WTC11 (cell line): ENCODE data around the gene CCSER1.

Experiments used
- ELF4 ChIP-seq: sonication (generic); formaldehyde crosslinking; IDR thresholded peaks from 2 replicates; pipeline ENCODE4 v1.8.1; 2022; ENCODE audit warnings: low read depth, mild to moderate bottlenecking, moderate library complexity, missing genetic modification reagents
- ETV6 ChIP-seq: sonication (generic); formaldehyde crosslinking; IDR thresholded peaks from 2 replicates; pipeline ENCODE4 v1.8.1; 2022; ENCODE audit warnings: mild to moderate bottlenecking, missing genetic modification reagents
- KAT7 ChIP-seq: sonication (generic); formaldehyde crosslinking; IDR thresholded peaks from 2 replicates; pipeline ENCODE4 v1.8.1; 2023; ENCODE audit warnings: missing genetic modification reagents, mild to moderate bottlenecking, borderline replicate concordance
- MXD4 ChIP-seq: fragments of 250-450 bp; sonication (Bioruptor Pico); IDR thresholded peaks from 2 replicates; pipeline ENCODE4 v1.8.0; 2021; ENCODE audit warnings: mild to moderate bottlenecking, moderate library complexity, borderline replicate concordance
- RELA ChIP-seq: sonication (generic); formaldehyde crosslinking; IDR thresholded peaks from 2 replicates; pipeline ENCODE4 v1.8.1; 2022; ENCODE audit warnings: missing genetic modification reagents, mild to moderate bottlenecking, borderline replicate concordance
- ZNF138 ChIP-seq: sonication (generic); formaldehyde crosslinking; conservative IDR thresholded peaks from 2 replicates; pipeline ENCODE4 v1.8.1; 2022; ENCODE audit warnings: mild to moderate bottlenecking, moderate library complexity, missing genetic modification reagents
- TF ChIP-seq, protein P1 (sequence below): sonication (generic); formaldehyde crosslinking; IDR thresholded peaks from 2 replicates; pipeline ENCODE4 v1.8.0; 2023; ENCODE audit warnings: missing genetic modification reagents
- TF ChIP-seq, protein P2 (sequence below): fragments of 200-600 bp; IDR thresholded peaks from 2 replicates; pipeline ENCODE4 v1.8.0; 2022; ENCODE audit warnings: antibody characterized with exemption
- TF ChIP-seq, protein P3 (sequence below): sonication (generic); formaldehyde crosslinking; IDR thresholded peaks from 2 replicates; pipeline ENCODE4 v1.8.1; 2023; ENCODE audit warnings: mild to moderate bottlenecking, missing genetic modification reagents, borderline replicate concordance
- TF ChIP-seq, protein P4 (sequence below): sonication (generic); formaldehyde crosslinking; IDR thresholded peaks from 2 replicates; pipeline ENCODE4 v1.8.0; 2022; ENCODE audit warnings: mild to moderate bottlenecking, missing genetic modification reagents
- TF ChIP-seq, protein P5 (sequence below): sonication (generic); formaldehyde crosslinking; IDR thresholded peaks from 2 replicates; pipeline ENCODE4 v1.8.1; 2023; ENCODE audit warnings: mild to moderate bottlenecking, missing genetic modification reagents, moderate library complexity

DNA sequence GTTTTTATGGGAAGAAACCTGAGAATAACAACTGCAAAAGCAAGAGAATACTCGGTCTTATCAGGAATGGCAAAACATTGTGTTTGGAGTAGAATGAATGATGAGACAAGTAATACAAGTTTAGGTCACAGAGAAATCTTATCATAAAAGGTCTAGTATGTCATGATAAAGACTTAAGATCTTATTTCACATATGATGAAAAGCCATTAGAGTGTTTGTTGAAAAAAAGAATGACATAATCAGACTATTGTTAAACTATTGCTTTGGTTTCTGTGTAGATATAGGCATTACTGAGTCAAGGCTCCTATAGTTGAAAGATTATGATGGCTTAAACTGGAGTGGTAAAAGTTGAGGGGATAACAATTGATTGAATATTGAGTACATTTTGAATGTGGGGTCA, 603.6 kb downstream of the CCSER1 start:
- TF ChIP-seq MXD4 = no peak
- TF ChIP-seq, protein P1, sequence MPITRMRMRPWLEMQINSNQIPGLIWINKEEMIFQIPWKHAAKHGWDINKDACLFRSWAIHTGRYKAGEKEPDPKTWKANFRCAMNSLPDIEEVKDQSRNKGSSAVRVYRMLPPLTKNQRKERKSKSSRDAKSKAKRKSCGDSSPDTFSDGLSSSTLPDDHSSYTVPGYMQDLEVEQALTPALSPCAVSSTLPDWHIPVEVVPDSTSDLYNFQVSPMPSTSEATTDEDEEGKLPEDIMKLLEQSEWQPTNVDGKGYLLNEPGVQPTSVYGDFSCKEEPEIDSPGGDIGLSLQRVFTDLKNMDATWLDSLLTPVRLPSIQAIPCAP (CRISPR knock-in tag) = no peak
- TF ChIP-seq, protein P2, sequence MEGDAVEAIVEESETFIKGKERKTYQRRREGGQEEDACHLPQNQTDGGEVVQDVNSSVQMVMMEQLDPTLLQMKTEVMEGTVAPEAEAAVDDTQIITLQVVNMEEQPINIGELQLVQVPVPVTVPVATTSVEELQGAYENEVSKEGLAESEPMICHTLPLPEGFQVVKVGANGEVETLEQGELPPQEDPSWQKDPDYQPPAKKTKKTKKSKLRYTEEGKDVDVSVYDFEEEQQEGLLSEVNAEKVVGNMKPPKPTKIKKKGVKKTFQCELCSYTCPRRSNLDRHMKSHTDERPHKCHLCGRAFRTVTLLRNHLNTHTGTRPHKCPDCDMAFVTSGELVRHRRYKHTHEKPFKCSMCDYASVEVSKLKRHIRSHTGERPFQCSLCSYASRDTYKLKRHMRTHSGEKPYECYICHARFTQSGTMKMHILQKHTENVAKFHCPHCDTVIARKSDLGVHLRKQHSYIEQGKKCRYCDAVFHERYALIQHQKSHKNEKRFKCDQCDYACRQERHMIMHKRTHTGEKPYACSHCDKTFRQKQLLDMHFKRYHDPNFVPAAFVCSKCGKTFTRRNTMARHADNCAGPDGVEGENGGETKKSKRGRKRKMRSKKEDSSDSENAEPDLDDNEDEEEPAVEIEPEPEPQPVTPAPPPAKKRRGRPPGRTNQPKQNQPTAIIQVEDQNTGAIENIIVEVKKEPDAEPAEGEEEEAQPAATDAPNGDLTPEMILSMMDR = no peak
- TF ChIP-seq, protein P3, sequence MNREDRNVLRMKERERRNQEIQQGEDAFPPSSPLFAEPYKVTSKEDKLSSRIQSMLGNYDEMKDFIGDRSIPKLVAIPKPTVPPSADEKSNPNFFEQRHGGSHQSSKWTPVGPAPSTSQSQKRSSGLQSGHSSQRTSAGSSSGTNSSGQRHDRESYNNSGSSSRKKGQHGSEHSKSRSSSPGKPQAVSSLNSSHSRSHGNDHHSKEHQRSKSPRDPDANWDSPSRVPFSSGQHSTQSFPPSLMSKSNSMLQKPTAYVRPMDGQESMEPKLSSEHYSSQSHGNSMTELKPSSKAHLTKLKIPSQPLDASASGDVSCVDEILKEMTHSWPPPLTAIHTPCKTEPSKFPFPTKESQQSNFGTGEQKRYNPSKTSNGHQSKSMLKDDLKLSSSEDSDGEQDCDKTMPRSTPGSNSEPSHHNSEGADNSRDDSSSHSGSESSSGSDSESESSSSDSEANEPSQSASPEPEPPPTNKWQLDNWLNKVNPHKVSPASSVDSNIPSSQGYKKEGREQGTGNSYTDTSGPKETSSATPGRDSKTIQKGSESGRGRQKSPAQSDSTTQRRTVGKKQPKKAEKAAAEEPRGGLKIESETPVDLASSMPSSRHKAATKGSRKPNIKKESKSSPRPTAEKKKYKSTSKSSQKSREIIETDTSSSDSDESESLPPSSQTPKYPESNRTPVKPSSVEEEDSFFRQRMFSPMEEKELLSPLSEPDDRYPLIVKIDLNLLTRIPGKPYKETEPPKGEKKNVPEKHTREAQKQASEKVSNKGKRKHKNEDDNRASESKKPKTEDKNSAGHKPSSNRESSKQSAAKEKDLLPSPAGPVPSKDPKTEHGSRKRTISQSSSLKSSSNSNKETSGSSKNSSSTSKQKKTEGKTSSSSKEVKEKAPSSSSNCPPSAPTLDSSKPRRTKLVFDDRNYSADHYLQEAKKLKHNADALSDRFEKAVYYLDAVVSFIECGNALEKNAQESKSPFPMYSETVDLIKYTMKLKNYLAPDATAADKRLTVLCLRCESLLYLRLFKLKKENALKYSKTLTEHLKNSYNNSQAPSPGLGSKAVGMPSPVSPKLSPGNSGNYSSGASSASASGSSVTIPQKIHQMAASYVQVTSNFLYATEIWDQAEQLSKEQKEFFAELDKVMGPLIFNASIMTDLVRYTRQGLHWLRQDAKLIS = no peak
- TF ChIP-seq ZNF138 (CRISPR knock-in tag) = no peak
- TF ChIP-seq ELF4 (CRISPR knock-in tag) = no peak
- TF ChIP-seq, protein P4, sequence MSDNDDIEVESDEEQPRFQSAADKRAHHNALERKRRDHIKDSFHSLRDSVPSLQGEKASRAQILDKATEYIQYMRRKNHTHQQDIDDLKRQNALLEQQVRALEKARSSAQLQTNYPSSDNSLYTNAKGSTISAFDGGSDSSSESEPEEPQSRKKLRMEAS (CRISPR knock-in tag) = no peak
- TF ChIP-seq RELA = no peak
- no peak for TF ChIP-seq ETV6
- no peak for TF ChIP-seq KAT7 (CRISPR knock-in tag)
- TF ChIP-seq, protein P5, sequence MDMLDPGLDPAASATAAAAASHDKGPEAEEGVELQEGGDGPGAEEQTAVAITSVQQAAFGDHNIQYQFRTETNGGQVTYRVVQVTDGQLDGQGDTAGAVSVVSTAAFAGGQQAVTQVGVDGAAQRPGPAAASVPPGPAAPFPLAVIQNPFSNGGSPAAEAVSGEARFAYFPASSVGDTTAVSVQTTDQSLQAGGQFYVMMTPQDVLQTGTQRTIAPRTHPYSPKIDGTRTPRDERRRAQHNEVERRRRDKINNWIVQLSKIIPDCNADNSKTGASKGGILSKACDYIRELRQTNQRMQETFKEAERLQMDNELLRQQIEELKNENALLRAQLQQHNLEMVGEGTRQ = no peak
